Choroid plexus epithelial cell (primary cell): Measurements from ENCODE around the gene KCNE4.

Experiments
- DNase-seq: peaks from one replicate; pipeline ENCODE4 v3.0.0-alpha.2; 2010; ENCODE audit warnings: low read depth
- H3K4me3 ChIP-seq: 2 replicates; pipeline ENCODE4 v1.5.1; 2011; ENCODE audit warnings: low read depth, mild to moderate bottlenecking, control low read depth, low read length, moderate library complexity
- TF ChIP-seq, protein P1 (sequence below): conservative IDR thresholded peaks from 2 replicates; pipeline ENCODE4 v1.5.1; 2011; ENCODE audit warnings: low read depth, mild to moderate bottlenecking, control low read depth, inconsistent platforms, low read length, moderate library complexity

The KCNE4 gene

DNA sequence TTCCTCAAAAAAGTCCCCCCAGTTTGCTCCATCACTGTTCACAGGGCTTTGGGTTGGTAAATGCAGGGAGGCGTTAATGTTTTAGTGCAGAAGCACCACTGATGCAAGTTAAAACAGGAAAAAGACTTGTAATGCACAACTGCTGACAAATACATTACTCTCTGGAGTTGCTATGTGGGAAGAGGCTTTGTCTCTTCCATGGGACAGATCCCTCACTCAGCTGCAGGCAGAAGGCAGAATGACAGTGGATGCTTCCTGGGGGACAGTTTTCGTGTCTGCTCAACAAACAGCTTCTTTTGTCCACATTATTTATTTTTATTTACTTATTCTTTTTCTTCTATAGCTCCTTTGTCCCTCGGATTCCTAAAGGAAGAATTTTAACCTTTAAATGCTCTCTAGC, 22.7 kb upstream of the KCNE4 start:
- TF ChIP-seq, protein P1, sequence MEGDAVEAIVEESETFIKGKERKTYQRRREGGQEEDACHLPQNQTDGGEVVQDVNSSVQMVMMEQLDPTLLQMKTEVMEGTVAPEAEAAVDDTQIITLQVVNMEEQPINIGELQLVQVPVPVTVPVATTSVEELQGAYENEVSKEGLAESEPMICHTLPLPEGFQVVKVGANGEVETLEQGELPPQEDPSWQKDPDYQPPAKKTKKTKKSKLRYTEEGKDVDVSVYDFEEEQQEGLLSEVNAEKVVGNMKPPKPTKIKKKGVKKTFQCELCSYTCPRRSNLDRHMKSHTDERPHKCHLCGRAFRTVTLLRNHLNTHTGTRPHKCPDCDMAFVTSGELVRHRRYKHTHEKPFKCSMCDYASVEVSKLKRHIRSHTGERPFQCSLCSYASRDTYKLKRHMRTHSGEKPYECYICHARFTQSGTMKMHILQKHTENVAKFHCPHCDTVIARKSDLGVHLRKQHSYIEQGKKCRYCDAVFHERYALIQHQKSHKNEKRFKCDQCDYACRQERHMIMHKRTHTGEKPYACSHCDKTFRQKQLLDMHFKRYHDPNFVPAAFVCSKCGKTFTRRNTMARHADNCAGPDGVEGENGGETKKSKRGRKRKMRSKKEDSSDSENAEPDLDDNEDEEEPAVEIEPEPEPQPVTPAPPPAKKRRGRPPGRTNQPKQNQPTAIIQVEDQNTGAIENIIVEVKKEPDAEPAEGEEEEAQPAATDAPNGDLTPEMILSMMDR: no peak
- no peak overlapping the region for H3K4me3 ChIP-seq
- DNase-seq: no peak

DNA sequence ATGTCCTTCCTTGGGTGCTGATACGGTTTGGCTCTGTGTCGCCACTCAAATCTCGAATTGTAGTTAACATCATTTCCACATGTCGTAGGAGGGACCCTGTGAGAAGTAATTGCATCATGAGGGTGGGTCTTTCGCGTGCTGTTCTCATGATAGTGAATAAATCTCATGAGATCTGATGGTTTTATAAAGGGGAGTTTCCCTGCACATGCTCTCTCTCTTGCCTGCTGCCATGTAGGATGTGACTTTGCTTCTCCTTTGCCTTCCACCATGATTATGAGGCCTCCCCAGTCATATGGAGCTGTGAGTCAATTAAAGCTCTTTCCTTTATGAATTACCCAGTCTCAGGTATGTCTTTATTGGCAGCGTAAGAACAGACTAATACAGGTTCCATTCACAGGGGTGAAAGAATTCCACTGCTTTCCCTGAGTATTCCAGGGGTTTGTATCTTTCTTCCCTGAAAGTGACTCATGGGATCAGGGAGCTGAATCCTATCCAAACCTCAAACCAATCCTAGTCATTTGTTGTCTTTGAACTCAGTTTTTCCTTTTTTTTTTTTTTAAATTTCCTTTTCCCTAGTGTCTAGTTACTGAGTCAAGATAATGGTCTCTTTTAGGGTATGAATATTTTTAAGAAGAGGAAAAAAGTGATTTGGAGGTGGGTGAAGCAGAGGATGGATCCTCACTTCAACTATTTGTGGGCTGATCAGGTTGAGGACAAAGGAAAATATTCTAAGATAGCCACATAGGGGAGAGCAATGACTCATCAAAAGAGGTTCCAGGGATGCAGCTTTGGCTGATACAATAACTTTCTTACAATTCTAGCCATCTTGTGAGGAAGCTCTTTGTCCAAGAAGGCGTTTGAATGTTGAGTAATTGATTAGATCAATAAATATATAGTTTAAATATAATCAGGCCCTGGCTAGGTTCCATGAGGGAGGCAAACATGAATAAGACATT, 19.5 kb upstream of the KCNE4 start:
- no peak overlapping the region for H3K4me3 ChIP-seq
- TF ChIP-seq, protein P1: no peak
- no peak for DNase-seq

DNA sequence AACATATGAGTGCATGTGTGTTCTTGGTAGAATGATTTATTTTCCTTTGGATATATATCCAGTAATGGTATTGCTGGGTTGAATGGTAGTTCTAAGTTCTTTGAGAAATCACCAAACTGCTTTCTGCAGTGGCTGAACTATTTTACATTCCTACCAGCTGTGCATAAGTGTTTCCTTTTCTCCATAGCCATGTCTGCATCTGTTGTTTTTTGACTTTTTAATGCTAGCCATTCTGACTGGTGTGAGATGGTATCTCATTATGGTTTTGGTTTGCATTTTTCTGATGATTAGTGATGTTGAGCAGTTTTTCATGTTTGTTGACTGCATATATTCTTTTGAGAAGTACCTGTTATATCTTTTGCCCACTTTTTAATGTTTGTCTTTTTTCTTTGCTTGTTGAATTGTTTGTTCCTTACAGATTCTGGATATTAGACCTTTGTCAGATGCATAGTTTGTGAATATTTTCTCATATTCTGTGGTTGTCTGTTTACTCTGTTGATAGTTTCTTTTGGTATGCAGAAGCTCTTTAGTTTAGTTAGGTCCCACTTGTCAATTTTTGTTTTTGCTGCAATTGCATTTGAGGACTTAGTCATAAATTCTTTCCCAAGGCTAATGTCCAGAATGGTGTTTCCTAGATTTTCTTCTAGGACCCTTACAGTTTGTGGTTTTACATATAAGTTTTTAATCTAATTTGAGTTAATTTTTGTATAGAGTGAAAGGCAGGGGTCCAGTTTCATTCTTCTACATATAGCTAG, 17.6 kb upstream of the KCNE4 start:
- H3K4me3 ChIP-seq: no peak overlapping the region
- TF ChIP-seq, protein P1: no peak
- no peak for DNase-seq

DNA sequence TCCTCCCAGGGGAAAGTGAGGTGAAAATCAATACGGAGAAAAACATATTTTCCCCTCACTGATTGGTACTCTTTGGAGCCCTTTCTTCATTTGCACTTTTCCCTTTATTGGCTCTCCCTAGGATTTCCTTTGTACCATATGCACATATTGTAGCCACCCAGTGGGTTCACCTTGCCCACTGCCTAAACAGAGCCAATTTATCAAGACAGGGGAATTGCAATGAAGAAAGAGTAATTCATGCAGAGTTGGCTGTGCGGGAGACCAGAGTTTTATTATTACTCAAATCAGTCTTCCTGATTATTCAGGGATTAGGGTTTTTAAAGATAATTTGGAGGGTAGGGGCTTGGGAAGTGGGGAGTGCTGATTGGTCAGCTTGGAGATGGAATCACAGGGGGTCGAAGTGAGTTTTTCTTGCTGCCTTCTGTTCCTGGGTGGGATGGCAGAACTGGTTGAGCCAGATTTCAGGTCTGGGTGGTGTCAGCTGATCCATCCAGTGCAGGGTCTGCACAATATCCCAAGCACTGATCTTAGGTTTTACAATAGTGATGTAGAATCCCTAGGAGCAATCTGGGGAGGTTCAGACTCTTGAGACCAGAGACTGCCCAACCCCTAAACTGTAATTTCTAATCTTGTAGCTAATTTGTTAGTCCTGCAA, 15.1 kb upstream of the KCNE4 start:
- H3K4me3 ChIP-seq: no peak overlapping the region
- DNase-seq: no peak
- TF ChIP-seq, protein P1: no peak

DNA sequence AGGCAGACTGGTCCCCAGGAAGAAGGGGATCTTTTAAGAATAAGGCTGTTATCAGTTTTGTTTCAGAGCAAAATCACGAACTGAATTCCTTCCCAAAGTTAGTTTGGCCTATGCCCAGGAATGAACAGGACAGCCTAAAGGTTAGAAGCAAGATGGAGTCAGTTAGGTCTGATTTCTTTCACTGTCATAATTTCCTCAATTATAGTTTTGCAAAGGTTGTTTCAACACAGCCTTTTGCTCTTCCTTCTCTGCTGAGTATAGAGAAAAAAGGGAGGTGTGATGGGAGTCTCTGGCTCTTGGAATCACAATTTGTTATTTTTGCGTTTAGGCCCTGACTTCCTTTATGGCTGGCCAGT, 14.6 kb upstream of the KCNE4 start:
- TF ChIP-seq, protein P1: no peak
- H3K4me3 ChIP-seq: no peak overlapping the region
- DNase-seq: no peak

DNA sequence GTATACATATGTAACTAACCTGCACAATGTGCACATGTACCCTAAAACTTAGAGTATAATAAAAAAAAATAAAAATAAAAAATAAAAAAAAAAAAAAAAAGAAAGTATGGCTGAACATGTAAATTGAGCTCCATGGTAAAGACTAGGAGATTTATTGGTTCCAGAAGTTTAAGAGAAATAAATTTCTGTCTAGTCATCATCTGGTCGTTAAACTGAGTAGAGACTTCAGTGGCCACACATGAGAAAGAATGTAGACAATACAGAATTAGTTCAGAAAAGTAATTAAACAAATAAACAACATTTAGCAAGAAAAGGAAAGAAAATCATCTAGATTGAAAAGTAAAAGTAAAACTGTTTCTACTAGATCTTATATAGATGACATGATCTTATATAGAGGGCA, 12.4 kb upstream of the KCNE4 start:
- H3K4me3 ChIP-seq: no peak overlapping the region
- TF ChIP-seq, protein P1: no peak
- DNase-seq: no peak
